ENCODE measurements around the gene LRRC7. TPM values are rescaled to one million over a fixed set of nuclear protein-coding genes. Genes with fewer than 3 reads are reported as not detected.

LRRC7 gene
- total and polyA plus RNA-seq, 2 of the 8 experiments (the other 6 are each of a cell fraction or from before 2014, with no cell fraction given): 0.03 to 0.17 TPM

- TF ChIP-seq KDM4A (IDR thresholded peaks at IDR 0.05; ENCODE audit: low read depth, low read length, severe bottlenecking) (no peak), E2F6 (IDR thresholded peaks at IDR 0.05) (no peak), HDAC6 (IDR thresholded peaks at IDR 0.05; ENCODE audit: low read depth, low read length) (no peak), TAF1 (IDR thresholded peaks at IDR 0.05; ENCODE audit: low read depth, low read length) (no peak), PHF8 (conservative IDR thresholded peaks at IDR 0.05; ENCODE audit: low read depth, low read length) (no peak), ASH2L (IDR thresholded peaks at IDR 0.05; ENCODE audit: low read length) (no peak)
Measured at GRCh38 chr1:70093250-70093975, 525.7 kb downstream of the LRRC7 start (continued).
